HS-27A (cell line): ENCODE measurements around the gene PKIG.

Experiments used
- DNase-seq: peaks from one replicate; pipeline ENCODE4 v3.0.0-alpha.2; 2012; ENCODE audit warnings: low read depth, missing footprints

PKIG gene

DNA sequence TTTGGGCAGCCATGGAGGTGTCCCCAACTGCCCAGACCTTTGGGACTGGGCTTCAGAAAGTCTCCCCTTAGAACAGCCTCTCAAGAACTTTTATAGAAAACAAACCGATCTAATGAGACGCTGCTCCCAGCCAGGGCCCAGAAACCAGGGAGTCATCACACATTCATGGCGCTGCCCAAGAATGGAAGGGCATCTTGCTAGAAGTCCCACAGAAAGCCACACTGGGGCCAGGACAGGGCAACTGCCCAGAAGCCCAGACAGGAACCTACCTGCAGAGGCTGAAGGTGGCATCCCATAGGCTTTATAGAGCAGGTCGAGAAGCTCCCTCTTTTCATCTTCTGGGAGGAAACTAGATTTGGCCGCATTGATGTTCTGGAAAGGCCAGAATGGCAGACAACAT is 37.7 kb downstream of the PKIG start:
- DNase-seq = no peak

- no peak for DNase-seq
Measured at GRCh38 chr20:44621325-44621724, 38.9 kb downstream of the PKIG start.

DNA sequence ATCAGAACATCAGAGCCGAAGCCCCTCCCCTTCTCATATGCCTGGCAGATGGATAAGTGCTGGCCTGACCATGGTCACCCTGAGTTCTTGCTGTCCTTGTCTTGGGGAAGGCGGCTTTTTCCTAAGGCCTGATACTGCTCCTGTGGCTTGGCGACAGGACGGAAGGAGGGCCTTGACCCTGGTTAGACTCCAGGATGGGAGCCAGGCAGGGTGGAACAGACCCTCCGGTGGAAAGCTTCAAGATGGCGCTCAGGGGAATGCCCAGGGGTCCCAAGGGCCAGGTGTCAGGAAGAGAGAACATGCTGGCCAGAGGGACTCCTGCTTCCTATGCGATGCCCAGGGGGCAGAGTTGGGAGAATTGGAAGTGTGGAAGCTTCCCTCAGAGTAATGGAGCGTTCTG is 39.6 kb downstream of the PKIG start:
- no peak for DNase-seq

- no peak for DNase-seq
Measured at GRCh38 chr20:44622501-44623270, 40.3 kb downstream of the PKIG start.

GRCh38 chr20:44624152-44624551 is 41.8 kb downstream of the PKIG start:
- no peak for DNase-seq

GRCh38 chr20:44624743-44625271 is 42.4 kb downstream of the PKIG start:
- no peak for DNase-seq

- no peak for DNase-seq
Measured at GRCh38 chr20:44625361-44625760, 43.0 kb downstream of the PKIG start.

GRCh38 chr20:44626278-44626677 is 43.9 kb downstream of the PKIG start:
- no peak for DNase-seq

GRCh38 chr20:44627364-44628010 is 45.1 kb downstream of the PKIG start:
- DNase-seq = no peak

GRCh38 chr20:44629017-44629385 is 46.6 kb downstream of the PKIG start:
- no peak for DNase-seq

DNA sequence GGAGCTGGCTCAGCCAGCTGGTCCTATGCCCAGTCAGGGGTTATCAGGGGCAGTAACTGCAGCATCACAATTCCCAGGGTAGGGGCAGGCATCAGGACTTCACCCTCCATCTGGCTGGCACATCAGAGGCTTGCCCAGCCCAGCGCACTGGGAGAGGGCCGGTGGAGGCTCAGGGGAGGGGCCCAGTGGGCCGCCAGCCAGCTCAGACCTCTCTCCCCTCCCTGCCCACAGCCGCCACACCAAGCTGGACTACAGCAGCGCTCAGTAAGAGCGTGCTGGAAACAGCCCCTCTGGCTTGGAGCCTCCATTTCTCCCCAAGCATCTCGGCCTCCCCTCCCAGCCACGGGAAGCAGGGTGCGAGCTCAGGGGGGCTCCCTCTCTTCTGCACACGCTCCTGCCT is 47.2 kb downstream of the PKIG start:
- DNase-seq = no peak

- DNase-seq = no peak
Measured at GRCh38 chr20:44630297-44630696, 47.9 kb downstream of the PKIG start.

DNA sequence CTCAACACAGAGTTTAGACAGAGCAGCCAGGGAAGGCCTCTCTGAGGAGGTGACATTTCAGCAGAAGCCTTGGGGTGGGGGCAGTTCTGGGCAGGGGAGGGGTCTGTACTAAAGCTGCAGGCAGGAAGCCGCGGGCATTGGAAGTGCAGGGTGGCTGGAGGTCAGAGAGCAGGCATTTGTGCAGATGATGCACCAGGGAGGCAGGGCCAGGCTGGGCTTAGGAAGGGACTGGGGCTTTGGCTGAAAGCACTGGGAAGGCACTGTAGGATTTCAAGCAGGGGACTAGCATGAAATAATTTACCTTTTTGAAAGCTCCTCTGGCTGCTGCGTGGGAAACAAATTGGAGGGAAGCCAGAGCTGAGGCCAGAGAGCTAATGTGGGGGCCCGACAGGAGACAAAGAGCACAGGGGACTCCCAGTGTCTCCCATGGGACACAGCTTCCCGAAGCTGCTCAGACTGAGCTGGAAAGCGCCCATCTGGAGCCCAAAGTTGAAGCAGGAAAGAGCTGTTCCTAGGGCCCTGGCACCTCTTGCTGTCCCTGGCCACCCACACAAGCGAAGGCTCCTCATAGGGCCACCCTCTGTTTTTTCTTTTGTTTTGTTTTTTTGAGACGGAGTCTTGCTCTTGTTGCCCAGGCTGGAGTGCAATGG is 49.8 kb downstream of the PKIG start:
- no peak for DNase-seq

GRCh38 chr20:44633187-44633810 is 50.9 kb downstream of the PKIG start:
- DNase-seq = no peak

GRCh38 chr20:44633872-44634600 is 51.7 kb downstream of the PKIG start:
- no peak for DNase-seq

DNA sequence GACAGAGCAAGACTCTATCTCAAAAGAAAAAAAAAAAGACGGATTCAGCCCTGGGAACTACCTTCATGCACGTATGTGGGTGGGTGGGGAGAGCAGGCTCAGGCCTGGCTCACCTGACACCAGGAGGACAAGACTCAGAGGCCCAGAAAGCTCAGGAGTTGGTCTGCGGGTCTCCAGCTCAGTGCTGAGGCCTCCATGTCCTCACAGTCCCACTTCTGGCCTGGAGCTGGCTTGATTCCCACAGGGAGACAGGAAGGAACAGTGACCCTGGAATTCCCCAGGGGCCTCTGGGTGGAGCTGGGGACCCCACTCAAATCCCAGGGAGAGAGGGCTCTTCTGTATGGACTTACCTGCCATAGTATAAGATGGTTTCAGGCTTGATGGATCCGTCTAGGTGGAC is 53.5 kb downstream of the PKIG start:
- DNase-seq = no peak

DNA sequence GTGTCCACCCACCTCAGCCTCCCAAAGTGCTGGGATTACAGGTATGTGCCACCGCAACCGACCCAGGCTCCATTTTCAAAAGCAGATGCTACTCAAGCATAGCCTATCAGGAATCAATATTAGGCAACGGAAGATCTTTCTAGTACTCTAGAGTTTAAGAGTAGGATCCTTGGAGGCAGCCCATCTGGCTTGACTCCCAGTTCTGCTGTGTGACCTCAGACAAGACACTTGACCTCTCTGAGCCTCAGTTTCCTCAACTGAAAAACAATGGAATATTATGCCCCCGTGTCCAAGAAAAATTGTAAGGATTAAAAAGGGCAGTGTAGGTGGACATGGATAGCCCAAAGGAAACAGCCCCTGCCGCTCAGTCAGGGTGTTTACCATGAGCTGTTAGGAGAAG is 54.7 kb downstream of the PKIG start:
- DNase-seq = no peak

DNA sequence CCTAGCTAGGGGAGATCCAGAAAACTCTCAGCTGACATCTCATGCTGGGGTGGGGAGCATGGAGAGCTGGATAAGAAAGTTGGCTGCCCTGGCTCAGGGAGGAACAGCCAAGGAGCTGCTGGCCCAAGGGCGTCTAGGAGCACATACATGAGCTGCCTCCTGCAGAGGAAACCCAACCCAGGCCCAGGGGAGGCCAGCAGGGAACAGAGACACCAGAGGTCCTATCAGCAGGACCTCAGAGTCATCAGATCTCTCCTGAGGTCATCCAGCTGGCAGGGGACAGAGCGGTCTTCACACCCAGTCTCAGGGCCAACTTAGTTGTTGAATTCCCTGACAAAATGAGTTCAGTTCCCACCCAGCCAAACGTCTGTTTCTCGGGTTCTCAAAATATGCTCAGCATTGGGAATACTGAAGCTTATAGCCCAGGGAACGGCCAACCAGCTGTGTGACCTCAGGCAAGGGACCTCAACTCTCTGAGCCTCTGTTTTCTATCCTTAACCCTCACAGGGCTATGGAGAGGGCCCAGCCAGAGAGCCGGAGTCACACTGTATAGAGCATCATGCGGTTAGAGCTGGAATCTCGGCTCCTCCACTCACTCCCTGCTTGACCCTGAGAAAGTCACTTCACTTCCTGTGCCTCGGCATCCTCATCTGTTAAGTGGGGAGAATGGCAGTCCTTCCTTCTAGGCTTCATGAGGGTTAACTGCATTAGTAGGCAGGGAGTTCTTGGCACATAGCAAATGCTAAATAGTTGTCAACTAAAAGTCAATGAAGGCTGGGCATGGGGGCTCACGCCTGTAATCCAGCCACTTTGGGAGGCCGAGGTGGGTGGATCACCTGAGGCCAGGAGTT is 55.4 kb downstream of the PKIG start:
- DNase-seq = no peak

DNA sequence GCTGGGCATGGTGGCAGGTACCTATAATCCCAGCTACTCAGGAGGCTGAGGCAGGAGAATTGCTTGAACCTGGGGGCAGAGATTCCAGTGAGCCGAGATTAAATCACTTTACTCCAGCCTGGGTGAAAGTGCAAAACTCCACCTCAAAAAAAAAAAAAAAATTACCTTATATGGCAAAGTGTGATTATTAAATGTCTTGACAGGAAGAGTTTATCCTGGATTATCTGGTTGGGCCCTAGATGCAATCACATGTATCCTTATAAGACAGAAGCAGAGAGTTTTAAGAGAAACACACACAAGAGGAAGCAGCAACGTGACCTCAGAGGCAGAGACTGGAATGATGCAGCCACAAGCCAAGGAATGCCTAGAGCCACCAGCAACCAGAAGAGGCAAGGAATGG is 58.1 kb downstream of the PKIG start:
- no peak for DNase-seq

GRCh38 chr20:44641325-44641724 is 58.9 kb downstream of the PKIG start:
- DNase-seq = no peak
